ENCODE data around the gene ZNF260.

Gene ZNF260

DNA sequence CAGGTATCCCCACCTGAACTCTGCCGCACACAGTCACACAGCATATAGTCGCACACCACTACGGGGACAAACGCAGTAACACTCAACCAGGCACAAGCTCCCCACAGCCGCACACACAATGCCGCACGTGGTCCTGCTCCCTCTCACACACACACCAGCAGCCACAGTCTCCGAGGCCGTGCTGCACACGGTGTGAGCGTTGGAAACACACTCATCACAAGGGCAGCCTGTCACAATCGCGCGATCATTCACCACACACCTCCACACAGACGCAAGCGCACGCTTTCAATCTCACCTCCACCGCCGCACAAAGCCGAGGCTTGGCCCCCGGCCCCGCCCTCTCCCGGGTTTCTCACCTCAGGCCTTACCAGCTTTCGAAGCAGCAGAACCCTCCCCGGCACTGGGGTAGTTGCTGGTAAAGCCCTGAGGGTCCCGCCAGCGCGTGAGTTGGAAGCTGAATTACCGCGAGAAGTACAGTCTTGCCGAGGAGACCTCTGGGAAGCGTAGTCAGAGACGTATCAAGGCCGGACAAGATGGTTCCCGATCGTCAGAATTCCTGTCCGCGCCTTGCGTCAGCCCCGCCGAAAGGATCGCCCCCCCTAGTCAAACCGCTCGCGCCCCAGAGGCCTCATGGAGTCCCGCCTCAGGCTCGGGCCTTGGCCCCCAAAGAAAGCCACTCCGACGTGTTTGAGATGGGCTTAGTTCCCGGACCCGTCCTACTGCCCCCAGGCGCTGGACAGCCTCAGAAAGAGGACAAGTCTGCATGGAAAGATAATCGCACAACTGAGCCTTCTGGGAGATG is 38.8 kb downstream of the ZNF260 start, which contains the start of gene ZNF566:
ZNF566 (minus strand) TSS at position 444 of the 802 bp plus-strand sequence. CDS start 13,004 bp downstream, outside the sequence.
- peak; percentile 92 for DNase-seq

- peak; percentile 26 for DNase-seq
Measured at GRCh38 chr19:36488846-36489117, 39.3 kb downstream of the ZNF260 start.

DNA sequence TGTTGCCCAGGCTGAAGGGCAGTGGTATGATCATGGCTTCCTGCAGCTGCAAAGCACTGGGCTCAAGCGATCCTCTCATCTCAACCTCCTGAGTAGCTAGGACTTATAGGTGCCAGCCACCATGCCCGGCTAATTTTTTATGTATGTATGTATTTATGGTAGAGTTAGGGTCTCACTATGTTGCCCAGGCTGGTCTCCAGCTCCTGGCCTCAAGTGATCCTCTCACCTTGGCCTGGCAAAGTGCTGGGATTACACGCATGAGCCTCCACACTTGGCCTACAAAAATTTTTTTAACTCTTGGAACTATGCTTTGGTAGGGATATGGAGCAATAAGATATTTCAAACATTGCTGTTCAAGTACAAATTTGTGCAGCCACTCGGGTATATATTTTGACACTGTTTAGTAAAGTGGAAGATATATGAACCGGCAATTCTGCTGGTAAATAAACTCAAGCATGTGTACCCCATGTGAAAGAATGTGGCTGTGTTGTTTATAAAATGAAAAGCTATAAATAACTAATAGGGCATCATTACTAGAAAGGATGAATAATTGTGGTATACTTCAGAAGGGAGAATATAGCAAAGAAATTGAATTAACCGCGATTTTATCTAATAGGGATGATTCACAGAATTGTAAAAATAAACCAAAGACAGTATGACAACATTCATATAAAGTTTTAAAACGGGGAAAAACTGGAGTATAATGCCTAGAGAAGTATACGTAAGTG is 39.8 kb downstream of the ZNF260 start:
- DNase-seq = no peak

- DNase-seq = peak; percentile 7
Measured at GRCh38 chr19:36483653-36484052, 44.4 kb downstream of the ZNF260 start.

DNA sequence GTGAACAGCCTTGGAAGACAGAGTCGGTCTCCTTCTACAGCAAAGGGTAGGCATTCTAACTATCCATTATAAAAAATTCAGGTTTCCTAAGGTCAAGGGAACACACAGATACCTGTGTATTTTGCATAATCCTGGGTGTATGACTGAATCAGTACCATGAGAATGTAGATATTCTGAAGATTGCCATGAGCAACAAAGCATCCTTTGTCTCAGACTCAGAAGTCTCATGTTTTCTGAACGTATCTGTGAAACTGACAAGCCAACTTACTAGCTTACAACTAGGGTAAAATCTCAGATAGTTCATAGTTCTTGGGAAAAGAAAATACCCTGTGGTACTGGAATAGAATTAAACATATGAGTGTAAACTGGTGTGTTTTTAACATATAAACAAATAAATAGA is 45.2 kb downstream of the ZNF260 start:
- DNase-seq = no peak

Measured in GF-D8 (cell line).